ENCODE measurements around the gene PTK7.
A peak's percentile ranks its signal among the peaks of the same experiment; 100 is the strongest.
"Not testable (repeated sequence)": the region's sequence is repeated elsewhere in the genome, so short reads cannot be mapped to it uniquely, and the experiment has no call there.

PTK7 gene

GRCh38 chr6:43075670-43076463, at the start of gene PTK7:
PTK7 (plus strand) TSS chr6:43076314; CDS start chr6:43076489, 175 bp downstream.
- no peak for DNase-seq (ENCODE audit: low read depth in 2 of 2)

GRCh38 chr6:43026365-43026764, 49.7 kb upstream of the PTK7 start:
- DNase-seq (ENCODE audit: low read depth in 2 of 2) = no peak

GRCh38 chr6:43029120-43029519, 47.0 kb upstream of the PTK7 start:
- no peak for DNase-seq (ENCODE audit: low read depth in 2 of 2)

GRCh38 chr6:43032326-43032725, 43.8 kb upstream of the PTK7 start:
- no peak for DNase-seq (ENCODE audit: low read depth in 2 of 2)

- DNase-seq (ENCODE audit: low read depth in 2 of 2) = no peak
Observed at GRCh38 chr6:43033496-43034189, 42.5 kb upstream of the PTK7 start.

- DNase-seq (ENCODE audit: low read depth in 2 of 2) = no peak
Observed at GRCh38 chr6:43034190-43034525, 42.0 kb upstream of the PTK7 start.

- no peak for DNase-seq (ENCODE audit: low read depth in 2 of 2)
Observed at GRCh38 chr6:43035495-43036194, 40.5 kb upstream of the PTK7 start.

GRCh38 chr6:43036712-43037111, 39.4 kb upstream of the PTK7 start:
- DNase-seq (ENCODE audit: low read depth in 2 of 2) = no peak

GRCh38 chr6:43037197-43037596, 38.9 kb upstream of the PTK7 start:
- DNase-seq (ENCODE audit: low read depth in 2 of 2) = no peak

GRCh38 chr6:43037706-43038105, 38.4 kb upstream of the PTK7 start:
- no peak for DNase-seq (ENCODE audit: low read depth in 2 of 2)

GRCh38 chr6:43038727-43039126, 37.4 kb upstream of the PTK7 start:
- DNase-seq (ENCODE audit: low read depth in 2 of 2) = no peak

GRCh38 chr6:43040542-43041257, 35.4 kb upstream of the PTK7 start:
- no peak for DNase-seq (ENCODE audit: low read depth in 2 of 2)

- DNase-seq (ENCODE audit: low read depth in 2 of 2) = not testable (repeated sequence)
Observed at GRCh38 chr6:43041475-43041874, 34.6 kb upstream of the PTK7 start.

GRCh38 chr6:43043310-43043709, 32.8 kb upstream of the PTK7 start:
- DNase-seq (ENCODE audit: low read depth in 2 of 2) = no peak

GRCh38 chr6:43045371-43045930, 30.7 kb upstream of the PTK7 start:
- no peak for DNase-seq (ENCODE audit: low read depth in 2 of 2)

GRCh38 chr6:43047998-43048397, 28.1 kb upstream of the PTK7 start:
- no peak for DNase-seq (ENCODE audit: low read depth in 2 of 2)

GRCh38 chr6:43050981-43051380, 25.1 kb upstream of the PTK7 start:
- DNase-seq (ENCODE audit: low read depth in 2 of 2) = no peak

GRCh38 chr6:43052225-43052841, 23.8 kb upstream of the PTK7 start:
- no peak for DNase-seq (ENCODE audit: low read depth in 2 of 2)

- no peak for DNase-seq (ENCODE audit: low read depth in 2 of 2)
Observed at GRCh38 chr6:43052842-43053544, 23.1 kb upstream of the PTK7 start.

- DNase-seq (ENCODE audit: low read depth in 2 of 2) = peak; percentile 75 to 79
Observed at GRCh38 chr6:43053545-43054205, 22.4 kb upstream of the PTK7 start, which contains the start of gene CUL7. CUL7 (minus strand) TSS chr6:43053851; CDS start chr6:43052788, 1,063 bp downstream.
